ENCODE data around the gene SDF4.

DNA sequence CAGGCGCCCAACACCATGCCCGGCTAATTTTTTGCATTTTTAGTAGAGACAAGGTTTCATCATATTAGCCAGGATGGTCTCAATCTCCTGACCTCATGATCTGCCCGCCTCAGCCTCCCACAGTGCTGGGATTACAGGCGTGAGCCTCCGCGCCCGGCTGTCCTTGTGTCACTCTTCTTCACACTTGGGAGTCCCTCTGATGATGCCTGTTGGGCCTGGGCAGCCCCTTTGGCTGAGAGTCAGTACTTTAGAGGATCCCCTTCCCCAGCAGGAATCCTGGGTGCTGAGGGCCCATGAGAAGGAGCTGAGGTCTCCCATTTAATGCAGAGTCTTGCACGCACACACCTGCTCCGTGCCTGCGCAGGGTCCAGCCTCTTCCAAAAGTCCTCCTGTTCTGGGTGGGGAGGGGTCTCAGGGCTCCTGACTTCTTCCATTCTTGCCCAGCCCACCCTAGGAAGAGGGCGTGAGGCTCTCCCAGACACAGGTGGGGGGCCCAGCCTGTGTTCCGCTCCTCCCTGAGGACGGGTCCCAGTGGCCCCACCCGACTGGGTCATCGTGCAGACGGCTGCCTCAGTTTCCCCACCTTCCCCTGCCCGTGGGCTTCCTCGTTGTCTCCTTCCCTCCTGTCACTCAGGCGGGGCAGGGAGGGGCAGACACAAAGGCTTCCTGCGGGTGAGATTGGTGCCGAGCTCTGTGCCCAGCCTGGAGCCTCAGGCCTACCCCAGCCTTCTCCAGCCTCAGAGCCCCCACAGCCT is 54.2 kb downstream of the SDF4 start:
- TF ChIP-seq EGR1 (IDR thresholded peaks at IDR 0.05; ENCODE audit: borderline replicate concordance, low read depth, low read length) = no peak
- no peak for TF ChIP-seq SIX5 (IDR thresholded peaks at IDR 0.05; ENCODE audit: low read depth, low read length)
- no peak for TF ChIP-seq SAP30 (IDR thresholded peaks at IDR 0.05; ENCODE audit: insufficient read depth, insufficient replicate concordance, low read length)
- TF ChIP-seq, protein P1, sequence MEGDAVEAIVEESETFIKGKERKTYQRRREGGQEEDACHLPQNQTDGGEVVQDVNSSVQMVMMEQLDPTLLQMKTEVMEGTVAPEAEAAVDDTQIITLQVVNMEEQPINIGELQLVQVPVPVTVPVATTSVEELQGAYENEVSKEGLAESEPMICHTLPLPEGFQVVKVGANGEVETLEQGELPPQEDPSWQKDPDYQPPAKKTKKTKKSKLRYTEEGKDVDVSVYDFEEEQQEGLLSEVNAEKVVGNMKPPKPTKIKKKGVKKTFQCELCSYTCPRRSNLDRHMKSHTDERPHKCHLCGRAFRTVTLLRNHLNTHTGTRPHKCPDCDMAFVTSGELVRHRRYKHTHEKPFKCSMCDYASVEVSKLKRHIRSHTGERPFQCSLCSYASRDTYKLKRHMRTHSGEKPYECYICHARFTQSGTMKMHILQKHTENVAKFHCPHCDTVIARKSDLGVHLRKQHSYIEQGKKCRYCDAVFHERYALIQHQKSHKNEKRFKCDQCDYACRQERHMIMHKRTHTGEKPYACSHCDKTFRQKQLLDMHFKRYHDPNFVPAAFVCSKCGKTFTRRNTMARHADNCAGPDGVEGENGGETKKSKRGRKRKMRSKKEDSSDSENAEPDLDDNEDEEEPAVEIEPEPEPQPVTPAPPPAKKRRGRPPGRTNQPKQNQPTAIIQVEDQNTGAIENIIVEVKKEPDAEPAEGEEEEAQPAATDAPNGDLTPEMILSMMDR (IDR thresholded peaks at IDR 0.05; ENCODE audit: control extremely low read depth in 1 of 3, insufficient read depth in 1 of 3, low read depth in 1 of 3, low read length in 3 of 3) = no peak
- no peak for TF ChIP-seq ZNF274 (IDR thresholded peaks at IDR 0.05; ENCODE audit: borderline replicate concordance, extremely low read depth, low read length)
- no peak for TF ChIP-seq RXRA (IDR thresholded peaks at IDR 0.05; ENCODE audit: insufficient read depth, low read depth, low read length)
- no peak for TF ChIP-seq CBX5 (IDR thresholded peaks at IDR 0.05; ENCODE audit: low read depth, low read length)
- no peak for TF ChIP-seq POLR2A (IDR thresholded peaks at IDR 0.05; ENCODE audit: control extremely low read depth in 1 of 2, low read depth in 2 of 2, low read length in 2 of 2)
- no peak for TF ChIP-seq ASH2L (IDR thresholded peaks at IDR 0.05; ENCODE audit: low read length)
- no peak for TF ChIP-seq CEBPB (IDR thresholded peaks at IDR 0.05; ENCODE audit: low read depth, low read length)
- no peak for TF ChIP-seq HDAC2 (IDR thresholded peaks at IDR 0.05; ENCODE audit: borderline replicate concordance in 1 of 2, low read depth in 2 of 2, low read length in 2 of 2)
- TF ChIP-seq, protein P2, sequence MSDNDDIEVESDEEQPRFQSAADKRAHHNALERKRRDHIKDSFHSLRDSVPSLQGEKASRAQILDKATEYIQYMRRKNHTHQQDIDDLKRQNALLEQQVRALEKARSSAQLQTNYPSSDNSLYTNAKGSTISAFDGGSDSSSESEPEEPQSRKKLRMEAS (IDR thresholded peaks at IDR 0.05) = no peak

All from H1 (cell line).